CD4-positive, alpha-beta T cell treated with Interleukin-17A for 4 hours (primary cell): ENCODE results near the gene ALG5.

ENCODE experiments used
- DNase-seq: peaks from one replicate; pipeline ENCODE4 v3.0.0-alpha.2; 2020; ENCODE audit warnings: mixed read lengths

Gene ALG5, protein sequence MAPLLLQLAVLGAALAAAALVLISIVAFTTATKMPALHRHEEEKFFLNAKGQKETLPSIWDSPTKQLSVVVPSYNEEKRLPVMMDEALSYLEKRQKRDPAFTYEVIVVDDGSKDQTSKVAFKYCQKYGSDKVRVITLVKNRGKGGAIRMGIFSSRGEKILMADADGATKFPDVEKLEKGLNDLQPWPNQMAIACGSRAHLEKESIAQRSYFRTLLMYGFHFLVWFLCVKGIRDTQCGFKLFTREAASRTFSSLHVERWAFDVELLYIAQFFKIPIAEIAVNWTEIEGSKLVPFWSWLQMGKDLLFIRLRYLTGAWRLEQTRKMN

DNA sequence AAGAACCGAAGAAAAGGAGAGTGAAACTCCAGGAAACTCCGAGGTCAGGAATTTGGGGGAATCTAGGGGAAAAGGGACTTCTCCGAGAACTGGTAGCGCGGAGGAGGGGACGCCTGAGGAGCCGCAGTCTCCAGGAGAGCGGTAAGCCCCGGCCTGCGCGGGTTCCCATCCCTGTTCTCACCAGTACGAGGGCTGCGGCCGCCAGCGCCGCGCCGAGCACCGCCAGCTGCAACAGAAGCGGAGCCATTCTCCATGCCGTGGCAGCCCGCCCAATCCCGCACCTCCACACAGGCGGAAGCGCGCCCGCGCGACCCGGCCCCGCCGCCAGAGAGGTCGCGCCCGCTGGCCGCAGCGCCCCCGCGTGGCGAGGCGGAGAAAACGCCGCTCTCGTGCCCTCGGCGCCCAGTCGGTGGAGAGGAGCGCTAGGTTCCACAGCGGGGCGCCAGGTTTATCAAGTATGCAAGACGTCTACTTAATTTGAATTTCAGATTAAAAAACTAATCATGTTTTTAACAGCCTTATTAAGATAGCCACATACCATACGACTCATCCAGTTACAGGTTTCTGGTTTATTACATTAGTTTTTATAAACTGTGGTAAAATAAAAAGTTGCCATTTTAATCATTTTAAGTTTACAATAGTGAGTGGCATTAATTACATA lies at the start of gene ALG5:
Gene ALG5 (minus strand): TSS at position 287 of the 661 bp plus-strand sequence. CDS start 40 bp downstream, at position 247.
- peak; percentile 93 for DNase-seq

DNA sequence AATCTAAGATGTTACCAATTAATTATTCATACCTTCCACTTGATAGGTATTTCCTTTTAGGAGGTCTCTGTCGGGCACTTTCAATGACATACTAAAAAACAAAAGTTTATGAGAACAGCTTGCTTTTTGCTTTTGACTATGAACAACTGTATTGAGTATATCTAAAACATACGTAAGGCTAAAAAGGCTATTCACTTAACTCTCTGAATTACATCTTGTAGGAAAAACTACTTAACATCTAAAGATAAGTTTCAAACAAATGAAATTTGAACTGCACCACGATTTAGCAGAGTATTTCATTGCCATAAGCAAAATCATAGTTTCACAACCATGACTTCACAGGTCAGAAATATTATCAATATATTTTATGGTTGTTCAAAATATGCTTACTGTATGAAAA lies 48.7 kb upstream of the ALG5 start:
- no peak for DNase-seq

DNA sequence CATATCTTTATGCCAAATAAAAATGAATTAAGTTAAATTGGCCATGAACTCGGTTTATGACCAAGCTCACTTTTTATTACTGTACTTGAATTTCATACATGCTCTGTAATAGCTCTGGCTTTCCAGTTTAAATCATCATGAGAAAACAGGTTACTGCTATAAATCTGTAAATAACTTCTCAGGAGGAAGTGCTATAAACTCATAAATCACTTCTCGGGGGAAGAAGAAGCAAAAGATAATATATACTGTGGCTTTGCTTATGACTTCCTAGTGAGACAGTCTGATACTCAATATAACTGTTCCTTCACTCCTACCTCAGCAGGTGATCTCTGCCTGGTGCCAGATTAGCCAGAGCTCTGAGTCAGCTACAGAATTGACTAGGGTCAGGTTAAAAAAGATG lies 47.9 kb upstream of the ALG5 start:
- DNase-seq: no peak

DNA sequence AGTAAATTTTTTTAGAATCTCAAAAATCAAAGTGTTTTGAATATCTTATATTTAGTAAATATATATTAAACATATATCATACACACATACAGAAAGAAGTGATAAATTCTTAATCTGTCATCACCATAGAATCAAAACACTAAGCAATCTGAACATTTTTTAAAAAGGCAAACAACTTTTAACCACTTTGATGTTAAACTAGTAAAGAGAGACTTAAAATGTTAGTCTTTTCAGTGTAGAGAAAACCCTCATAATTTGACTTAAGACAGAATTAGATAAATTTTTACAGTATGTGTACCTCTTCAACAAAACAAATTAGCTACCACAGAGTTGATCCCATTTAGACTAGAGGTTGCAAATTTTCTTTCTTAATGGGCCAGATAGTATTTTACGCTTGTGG lies 46.9 kb upstream of the ALG5 start:
- no peak for DNase-seq

DNA sequence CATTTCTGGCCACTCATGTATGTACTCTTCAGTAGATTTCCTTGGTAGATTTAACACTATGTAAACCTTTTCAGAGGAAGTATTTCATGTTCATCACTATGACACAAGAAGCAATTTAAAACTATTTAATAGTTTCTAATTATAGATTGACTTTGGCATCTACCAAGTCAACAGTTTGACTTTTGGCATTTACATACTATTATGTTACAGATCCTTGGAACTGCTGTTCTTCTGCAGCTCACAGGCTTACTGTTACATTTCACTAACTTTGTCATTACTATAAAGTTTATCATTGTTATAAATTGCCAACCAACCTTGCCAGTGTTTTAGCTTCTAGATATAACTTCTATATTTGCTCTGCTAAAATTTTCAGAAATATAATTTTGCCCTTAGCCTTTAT lies 41.6 kb upstream of the ALG5 start:
- DNase-seq: no peak

DNA sequence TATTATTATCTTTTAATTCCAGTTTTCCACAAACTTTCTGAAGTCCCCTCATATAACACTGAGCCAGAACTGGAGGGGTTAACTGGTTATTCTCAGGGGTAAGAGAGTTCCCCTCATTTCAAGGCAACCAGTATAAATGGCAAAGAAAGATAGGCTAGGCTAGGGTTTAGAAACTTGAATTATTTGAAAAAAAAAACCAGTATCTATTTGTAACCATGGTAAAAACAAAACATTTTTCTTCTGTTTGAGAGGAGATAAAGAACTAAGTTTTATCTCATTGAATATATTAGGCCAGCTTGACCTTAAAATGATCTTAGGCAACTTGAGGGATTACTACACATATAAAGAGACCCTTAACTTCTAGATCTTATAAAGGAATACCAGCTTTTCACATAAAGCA lies 40.8 kb upstream of the ALG5 start:
- DNase-seq: no peak

DNA sequence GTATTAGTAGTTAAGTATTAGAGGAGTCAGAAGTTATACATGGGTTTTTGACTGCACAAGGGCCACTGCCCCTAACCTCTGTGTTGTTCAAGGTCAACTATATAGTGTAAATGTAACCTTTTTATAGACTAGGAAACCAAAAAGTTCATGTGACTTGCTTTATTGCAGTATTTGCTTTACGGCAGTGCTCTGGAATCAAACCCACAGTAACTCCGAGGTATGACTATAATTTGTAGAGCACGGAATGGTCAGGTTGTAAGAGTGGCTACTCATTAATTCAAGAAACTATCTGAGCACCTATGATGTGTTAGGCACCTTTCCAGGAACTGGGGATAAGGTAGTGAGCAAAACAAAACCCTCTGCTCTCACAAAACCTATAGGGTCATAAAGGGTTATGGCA lies 38.1 kb upstream of the ALG5 start:
- DNase-seq: no peak

DNA sequence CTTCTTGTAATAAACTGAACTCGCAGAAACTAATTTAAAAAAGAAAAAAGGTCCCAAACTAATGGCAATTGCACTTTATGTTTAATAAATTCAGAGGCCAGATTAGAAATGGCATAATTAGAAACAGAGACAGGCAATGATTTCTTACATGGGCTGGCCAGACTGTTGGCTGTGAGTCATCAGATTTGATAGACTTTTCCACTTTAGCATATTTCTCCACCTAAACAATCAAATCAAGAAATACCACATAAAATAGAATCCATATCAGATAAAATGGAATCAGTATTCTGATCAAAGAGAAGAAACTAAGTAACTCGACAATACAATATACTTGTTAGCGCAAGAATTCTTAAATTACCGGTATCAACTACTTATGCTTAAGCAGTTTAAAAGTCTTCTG lies 30.5 kb upstream of the ALG5 start:
- DNase-seq: no peak

DNA sequence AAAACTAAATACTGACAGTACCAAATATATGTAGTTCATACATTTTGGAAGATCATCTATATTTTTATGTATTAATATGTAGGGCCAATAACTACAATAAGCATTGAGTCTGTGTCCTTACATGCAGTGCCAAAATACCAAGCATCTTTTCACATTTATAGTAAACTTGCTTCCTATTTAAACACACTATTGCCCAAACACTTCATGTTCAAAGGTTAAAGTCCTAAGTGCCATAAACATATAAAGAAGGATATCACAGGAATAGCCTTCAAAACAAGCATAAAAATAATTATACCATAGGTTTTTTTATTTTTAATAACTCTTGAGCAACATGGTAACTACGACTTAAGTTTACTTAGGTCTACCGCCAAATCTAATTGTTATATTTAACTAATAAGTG lies 28.5 kb upstream of the ALG5 start:
- no peak for DNase-seq

DNA sequence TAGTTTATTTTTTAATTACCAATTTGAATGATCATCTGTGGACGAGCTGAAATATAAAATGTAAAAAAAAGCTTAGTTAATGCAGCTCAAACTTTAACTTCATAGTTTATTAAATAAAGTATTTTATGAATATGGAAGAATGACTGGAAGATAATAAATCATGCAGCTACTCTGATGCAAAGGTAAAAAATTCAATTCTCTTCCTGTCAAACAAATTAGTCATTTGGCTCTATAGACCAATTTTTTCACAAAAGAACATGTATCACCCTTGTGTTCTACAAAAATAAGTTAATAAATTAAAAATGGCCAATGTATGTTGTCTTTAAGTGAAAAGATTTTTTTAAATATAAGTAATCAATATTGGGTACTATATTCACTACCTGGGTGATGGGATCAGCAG lies 27.6 kb upstream of the ALG5 start:
- no peak for DNase-seq

DNA sequence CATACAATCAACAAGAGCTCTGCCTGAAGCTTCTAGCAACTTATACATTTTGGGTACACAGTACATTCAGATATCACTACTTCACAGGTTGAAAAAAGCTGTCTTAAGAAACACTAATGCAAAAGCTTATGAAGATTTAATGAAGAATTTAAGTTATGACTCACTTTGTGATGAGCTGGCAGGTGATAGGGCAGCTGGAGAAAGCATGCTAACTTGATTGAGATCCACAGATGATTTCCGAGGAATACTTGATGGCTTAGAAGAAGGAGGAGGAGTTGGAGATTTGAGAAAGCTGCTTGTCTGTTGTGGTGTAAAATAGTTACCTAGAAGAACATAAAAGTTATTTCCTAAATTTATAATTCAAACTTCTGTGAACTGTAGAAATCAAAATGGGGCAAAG lies 24.7 kb upstream of the ALG5 start:
- DNase-seq: no peak

DNA sequence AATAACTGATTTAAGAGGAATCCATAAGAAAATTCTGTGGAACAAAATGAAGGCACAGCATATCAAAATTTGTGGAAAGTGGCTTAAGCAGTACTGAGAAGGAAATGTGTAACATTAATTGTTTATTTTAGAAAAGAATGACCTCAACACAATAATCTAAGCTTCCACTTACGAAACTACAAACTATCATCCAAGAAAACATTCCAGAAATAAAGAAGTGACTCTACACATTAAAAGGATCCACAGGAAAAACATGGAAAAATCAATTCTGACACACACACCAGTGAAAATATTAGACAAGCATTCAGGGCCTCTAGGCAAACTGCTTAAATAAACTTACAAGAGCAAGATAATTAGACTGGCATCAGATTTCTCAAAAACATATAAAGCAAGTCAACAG lies 15.5 kb upstream of the ALG5 start:
- DNase-seq: no peak

DNA sequence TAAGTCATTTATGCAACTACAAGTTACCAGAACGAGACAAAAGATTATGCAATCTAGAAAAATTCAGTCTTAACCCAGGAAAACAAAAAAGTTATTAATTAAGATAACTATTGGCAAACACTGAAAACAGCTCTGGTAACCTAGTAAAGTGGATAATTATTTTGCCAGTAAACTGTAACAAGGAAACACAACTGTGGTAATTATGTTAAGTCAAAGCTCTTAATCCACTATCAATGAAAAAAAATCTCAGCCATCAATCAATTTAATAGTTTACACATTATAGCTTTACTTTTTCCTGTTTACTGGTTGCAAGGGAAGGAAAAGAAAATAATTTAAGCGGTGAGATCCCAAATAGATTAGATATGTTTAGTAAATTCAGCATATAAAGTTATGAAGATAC lies 12.6 kb upstream of the ALG5 start:
- no peak for DNase-seq

DNA sequence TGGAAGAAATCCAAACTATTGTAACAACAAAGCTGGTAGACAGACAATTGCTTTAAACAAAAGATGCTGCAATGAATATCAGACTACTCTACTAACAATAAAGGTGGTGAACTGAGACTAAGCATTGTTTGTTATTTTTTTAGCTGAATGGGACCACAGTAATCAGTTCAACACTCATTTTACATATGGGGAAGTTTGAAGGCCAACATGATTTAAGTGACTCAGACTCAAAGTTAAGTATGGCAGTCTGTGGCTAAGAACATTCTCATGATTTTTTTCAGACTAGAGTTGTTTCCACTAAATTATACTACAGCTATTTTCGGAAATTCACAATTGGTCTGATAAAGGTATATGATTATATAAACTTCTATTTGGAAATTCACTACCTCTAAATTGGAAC lies 11.9 kb upstream of the ALG5 start:
- no peak for DNase-seq

DNA sequence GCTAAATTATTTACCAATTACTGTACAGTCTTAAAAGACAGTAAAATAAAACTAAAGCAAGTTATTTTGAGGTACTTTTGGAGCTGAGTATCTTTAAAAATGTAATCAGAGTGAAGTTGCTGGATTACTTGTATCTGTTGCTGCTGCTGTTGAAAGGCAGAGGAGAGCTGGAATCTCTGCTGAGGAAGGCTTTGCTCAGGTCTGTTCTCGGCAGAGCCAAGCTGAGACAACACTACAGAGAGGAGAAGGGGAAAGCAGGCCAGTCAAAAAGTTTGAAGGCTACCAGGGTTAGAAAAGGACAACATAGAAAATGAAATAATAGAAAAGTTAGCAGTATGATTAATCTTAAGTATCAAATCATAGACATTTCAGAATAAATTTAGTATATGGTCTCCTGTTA lies 11.3 kb upstream of the ALG5 start:
- DNase-seq: no peak

DNA sequence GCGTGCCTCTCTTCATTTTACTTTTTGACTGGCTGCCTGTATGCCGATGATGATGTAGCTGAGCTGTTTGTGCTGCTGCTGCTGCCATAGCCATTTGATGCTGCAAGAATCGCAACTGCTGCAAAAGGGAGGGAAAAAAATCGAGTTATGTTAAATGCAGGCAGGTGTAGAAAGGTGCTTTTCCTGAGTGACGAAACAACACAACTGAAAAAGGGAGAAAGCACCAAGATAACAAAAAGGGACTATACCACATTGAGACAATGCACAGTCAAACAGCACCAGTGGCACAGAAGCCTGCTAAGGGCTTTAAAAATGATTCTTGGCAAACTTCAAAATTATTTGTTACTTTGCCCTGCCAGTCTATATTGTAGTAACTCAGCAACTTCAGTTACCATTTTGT lies 10.6 kb upstream of the ALG5 start:
- DNase-seq: no peak

DNA sequence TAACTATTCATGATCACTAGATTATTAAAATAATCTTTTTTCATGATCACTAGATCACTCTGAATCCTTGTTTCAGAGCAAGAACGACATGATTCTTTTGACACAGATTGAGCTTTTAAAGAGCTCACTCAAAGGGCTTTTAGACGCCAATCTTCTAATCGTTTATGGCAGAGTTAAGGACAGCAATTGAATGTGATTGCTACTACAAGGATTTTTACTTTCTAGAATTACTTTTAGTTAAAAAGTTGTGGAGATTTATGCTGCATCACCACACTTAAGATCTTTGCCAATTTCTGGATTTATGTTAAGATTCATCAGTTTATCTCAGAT lies 2.7 kb upstream of the ALG5 start:
- no peak for DNase-seq

DNA sequence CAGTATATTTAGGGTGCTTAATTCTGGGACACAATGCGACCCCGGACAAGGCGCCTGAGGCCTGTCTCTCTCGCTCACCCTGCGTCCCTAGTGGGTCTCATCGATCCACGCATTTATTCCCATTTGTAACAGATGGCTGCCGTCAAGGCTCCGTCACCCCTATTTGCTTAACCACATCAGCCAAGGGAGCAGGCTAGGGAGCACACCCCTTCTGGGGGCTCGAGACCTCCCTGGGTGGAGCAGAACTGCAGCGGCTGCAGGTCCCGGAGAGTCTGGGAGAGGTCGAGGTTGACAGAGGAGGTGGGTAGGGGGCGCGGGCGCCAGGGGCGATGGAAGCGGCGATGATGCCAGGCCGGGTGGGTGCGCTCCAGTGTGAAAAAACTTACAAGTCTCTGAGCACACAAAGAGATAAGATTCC lies 507 bp downstream of the ALG5 start:
- peak; percentile 28 for DNase-seq

DNA sequence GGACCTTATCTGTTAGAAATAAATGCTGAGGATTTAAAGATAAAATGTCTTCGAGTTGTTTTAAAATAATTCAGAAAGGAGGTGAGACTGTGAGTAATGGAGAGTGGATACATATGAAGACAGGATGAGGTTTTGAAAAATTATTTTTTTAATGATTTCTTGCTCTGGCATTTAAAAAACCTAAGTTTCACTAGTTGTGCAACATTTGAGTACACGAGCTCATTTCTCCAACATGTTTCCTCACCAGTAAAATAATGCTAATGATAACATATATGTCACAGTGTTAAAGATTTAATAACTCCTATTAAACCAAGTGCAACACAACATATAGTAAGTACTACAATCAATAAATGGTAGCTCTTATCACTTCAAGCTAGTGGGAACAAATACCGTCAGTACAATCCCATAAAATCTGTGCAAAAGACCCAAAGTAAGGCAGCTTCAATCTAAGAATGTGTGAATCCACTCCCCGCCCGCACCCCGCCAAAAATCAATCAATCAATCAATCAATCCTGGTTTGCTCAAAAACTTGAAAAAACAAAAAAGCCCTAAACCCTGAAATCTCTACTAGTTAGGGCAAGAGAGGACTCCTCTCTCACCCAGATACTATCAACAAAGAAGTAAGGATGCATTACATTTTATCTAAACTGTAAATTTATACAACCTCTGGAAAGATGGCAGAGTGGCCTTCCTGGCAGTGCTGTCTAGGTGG lies 1.3 kb downstream of the ALG5 start:
- DNase-seq: no peak

DNA sequence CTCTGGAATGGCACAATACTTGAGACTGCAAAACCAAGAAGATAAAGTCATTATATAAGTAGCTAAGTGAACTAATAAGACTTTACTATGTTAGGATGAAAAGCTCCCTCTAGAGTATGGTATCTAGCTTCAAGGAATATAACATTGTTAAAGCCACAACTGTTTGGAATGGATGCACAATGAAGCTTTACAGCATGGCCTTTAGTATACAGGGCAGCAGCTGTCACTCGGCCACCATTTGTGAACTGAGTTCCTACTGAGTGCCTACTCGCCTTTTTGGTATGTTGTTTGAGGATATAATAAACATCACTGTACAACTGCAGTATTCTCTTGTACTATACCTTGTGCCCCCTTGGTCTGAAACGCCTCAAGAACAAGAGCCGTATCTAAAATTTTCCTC lies 6.8 kb downstream of the ALG5 start:
- no peak for DNase-seq

DNA sequence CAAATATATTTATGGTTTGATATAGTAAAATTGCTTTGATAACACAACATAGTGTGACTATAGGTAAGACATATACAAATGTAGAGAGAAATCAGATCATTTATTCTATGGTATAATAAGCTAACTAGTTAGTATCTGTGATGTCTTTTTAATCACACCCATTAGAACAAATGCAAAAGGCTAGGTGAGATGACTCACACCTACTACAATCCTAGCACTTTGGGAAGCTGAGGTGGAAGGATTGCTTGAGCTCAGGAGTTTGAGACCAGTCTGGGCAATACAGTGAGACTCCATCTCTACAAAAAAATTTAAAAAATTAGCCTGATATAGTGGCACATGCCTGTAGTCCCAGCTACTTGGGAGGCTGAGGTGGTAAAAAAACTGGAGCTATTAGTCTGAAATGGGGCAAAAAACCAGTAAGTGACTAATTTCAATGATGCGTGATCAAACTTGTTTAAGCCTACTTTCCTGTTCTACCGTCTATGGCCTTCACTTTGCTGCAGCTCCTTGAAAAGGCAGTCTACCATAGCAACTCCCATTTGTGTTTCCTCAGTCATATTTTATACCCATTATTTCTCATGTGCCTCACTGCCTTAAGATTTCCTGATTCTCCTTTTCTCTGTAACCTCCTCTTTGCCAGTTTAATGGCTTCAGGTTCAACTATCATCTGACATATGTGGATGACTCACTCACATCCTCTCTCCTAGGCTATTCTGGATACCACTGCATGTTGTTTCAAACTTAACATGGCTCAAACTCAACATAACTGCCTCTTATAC lies 12.5 kb downstream of the ALG5 start:
- no peak for DNase-seq

DNA sequence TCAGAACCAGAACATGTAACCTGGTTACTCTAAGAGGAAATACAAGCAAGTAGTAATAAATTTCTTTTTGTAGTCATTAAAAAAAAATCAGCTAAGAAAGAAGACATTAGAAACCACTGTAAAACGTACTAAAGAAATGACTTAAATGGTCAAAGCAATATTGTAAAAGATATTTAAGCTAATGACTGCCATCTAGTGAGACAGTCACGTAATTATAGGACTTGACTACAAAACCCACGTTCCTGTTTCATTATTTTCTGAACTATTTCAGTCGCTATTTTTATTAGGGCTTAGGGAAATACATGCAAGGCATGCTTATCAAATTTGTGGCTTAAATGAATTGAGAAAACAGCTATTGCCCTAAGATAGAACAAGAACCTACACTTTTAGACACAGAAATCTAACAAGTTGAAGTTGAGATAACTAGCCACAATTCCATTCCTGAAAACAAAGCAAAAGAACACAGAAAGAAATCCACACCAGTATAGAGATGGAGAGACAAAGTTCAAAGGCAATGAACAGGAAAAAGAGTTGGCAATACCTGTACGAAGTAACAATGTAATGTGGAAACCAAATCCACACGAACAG lies 17.9 kb downstream of the ALG5 start:
- no peak for DNase-seq

DNA sequence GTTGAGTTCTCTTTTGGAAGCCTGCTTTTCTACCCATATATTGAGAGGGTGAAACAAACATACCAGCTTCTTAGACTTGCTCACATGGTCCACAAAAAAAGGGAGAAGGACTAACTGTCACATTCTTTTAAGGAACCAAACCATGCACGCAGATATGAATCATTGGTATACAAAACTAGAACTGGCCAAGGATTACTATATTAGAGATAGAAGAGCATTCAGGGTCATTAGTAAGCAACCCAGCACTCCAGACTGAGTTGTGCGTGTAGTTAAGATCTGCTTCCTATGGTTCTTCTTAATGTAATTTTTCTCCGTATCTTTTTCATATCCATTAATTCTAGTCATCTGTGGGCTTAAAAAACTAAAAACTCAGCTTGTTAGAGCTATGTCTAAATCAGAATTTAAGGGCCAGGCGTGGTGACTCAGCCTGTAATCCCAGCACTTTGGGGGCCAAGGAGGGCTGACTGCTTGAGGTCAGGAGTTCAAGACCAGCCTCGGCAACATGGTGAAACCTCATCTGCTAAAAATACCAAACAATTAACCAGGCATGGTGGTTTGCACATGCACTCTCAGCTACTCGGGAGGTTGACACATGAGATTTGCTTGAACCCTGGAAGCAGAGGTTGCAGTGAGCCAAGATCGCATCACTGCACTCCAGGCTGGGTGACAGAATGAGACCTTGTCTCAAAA lies 19.6 kb downstream of the ALG5 start:
- DNase-seq: no peak
